ENCODE measurements around the gene AKAP8.
"Not testable (repeated sequence)": the region's sequence is repeated elsewhere in the genome, so short reads cannot be mapped to it uniquely, and the experiment has no call there.

AKAP8 gene

GRCh38 chr19:15404097-15404779, 24.7 kb upstream of the AKAP8 start:
- no peak for DNase-seq (ENCODE audit: low read depth in 2 of 2)

- no peak for DNase-seq (ENCODE audit: low read depth in 2 of 2)
These were observed 23.6 kb upstream of the AKAP8 start for GRCh38 chr19:15403151-15403531.

GRCh38 chr19:15402411-15403150, 23.0 kb upstream of the AKAP8 start:
- no peak for DNase-seq (ENCODE audit: low read depth in 2 of 2)

- no peak for DNase-seq (ENCODE audit: low read depth in 2 of 2)
These were observed 21.8 kb upstream of the AKAP8 start for GRCh38 chr19:15401397-15401710.

- DNase-seq (ENCODE audit: low read depth in 2 of 2), result no peak
These were observed 21.2 kb upstream of the AKAP8 start for GRCh38 chr19:15400521-15401396.

- DNase-seq (ENCODE audit: low read depth in 2 of 2), result no peak
These were observed 20.0 kb upstream of the AKAP8 start for GRCh38 chr19:15399635-15400034.

GRCh38 chr19:15399234-15399515, 19.6 kb upstream of the AKAP8 start:
- DNase-seq (ENCODE audit: low read depth in 2 of 2), result no peak

GRCh38 chr19:15398501-15399233, 19.1 kb upstream of the AKAP8 start:
- DNase-seq (ENCODE audit: low read depth in 2 of 2), result no peak

GRCh38 chr19:15397782-15398181, 18.2 kb upstream of the AKAP8 start:
- no peak for DNase-seq (ENCODE audit: low read depth in 2 of 2)

- no peak for DNase-seq (ENCODE audit: low read depth in 2 of 2)
These were observed 17.6 kb upstream of the AKAP8 start for GRCh38 chr19:15397236-15397635.

- no peak for DNase-seq (ENCODE audit: low read depth in 2 of 2)
These were observed 16.8 kb upstream of the AKAP8 start for GRCh38 chr19:15396436-15396835.

- not testable (repeated sequence) for DNase-seq (ENCODE audit: low read depth in 2 of 2)
These were observed 15.7 kb upstream of the AKAP8 start for GRCh38 chr19:15395251-15395650.

- DNase-seq (ENCODE audit: low read depth in 2 of 2), result no peak
These were observed 14.8 kb upstream of the AKAP8 start for GRCh38 chr19:15394426-15394825.

GRCh38 chr19:15393963-15394362, 14.4 kb upstream of the AKAP8 start:
- no peak for DNase-seq (ENCODE audit: low read depth in 2 of 2)

- DNase-seq (ENCODE audit: low read depth in 2 of 2), result no peak
These were observed 11.2 kb upstream of the AKAP8 start for GRCh38 chr19:15390814-15391213.

- no peak for DNase-seq (ENCODE audit: low read depth in 2 of 2)
These were observed 2.3 kb upstream of the AKAP8 start for GRCh38 chr19:15381864-15382263.

GRCh38 chr19:15381429-15381828, 1.8 kb upstream of the AKAP8 start:
- no peak for DNase-seq (ENCODE audit: low read depth in 2 of 2)

GRCh38 chr19:15379999-15380647, 536 bp upstream of the AKAP8 start:
- DNase-seq (ENCODE audit: low read depth in 2 of 2), result no peak

GRCh38 chr19:15378534-15379082, 979 bp downstream of the AKAP8 start:
- peak; percentile 21 to 40 for DNase-seq (ENCODE audit: low read depth in 2 of 2)

- no peak for DNase-seq (ENCODE audit: low read depth in 2 of 2)
These were observed 4.7 kb downstream of the AKAP8 start for GRCh38 chr19:15374796-15375440.

GRCh38 chr19:15374105-15374651, 5.4 kb downstream of the AKAP8 start:
- DNase-seq (ENCODE audit: low read depth in 2 of 2), result no peak
